NCI-H748 treated with DMSO at 0.1 percent for 48 hours (cell line): ENCODE measurements around the gene CACNA1S.

Source experiments
- DNase-seq: peaks from one replicate; lab custom pipeline; 2025; lab: John Stamatoyannopoulos, UW

The CACNA1S gene

DNA sequence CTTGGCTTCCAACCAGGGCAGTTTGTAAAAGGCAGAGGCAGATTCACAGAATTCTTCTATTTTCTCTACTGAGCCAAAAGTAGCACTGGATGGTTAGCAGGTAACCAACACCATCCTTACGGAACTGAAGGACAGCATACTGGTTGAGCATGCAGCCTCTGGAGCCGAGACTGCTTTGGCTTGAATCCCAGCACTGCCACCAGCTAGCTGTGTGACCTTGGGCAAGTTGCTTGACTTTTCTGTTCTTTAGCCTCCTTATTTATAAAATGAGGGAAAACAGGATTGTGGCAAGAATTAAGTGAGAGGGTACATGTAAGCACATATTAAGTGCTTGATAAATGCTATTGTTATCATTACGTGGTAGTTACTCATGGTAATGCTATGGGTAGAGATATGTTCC, 19.5 kb downstream of the CACNA1S start:
- no peak for DNase-seq

DNA sequence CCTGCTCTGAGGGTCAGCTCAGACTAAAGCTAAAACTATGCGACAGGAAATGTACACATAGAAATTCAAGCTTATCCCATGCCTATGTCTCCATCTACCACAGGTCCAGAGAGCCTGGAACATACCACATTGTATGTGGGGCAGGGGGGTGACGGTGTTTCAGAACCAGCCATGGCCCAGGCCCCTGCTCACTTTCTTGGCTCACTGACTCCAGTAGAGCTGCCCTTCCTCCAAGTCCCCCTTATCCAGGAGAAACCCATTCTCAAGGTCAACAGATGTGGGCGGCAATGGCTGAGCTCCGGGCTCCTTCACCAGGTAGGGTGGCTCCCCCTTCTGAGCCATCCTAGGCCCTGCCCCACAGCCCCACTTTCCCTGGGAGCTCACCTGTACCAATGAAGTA, 21.0 kb downstream of the CACNA1S start:
- no peak for DNase-seq

DNA sequence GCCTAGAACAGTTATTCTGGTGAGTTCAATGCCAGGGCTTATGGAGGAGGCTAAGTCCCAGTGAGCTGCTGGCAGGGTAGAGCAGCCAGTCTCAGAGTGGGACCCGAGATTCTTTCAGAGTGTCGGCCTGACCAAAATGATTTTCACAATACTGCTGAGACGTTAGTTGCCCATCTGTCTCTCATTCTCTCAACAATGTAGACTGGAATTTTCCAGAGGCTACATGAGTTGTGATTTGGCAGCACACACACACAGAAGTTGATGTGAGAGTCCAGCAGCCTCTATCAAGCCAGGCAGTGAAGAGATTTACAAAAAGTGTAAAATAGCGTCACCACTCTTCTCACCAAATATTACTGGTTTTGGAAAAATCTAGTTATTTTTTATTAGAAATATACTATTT, 21.7 kb downstream of the CACNA1S start:
- no peak for DNase-seq

GRCh38 chr1:201089596-201089995, 22.6 kb downstream of the CACNA1S start:
- DNase-seq, result no peak

- no peak for DNase-seq
These were observed 23.2 kb downstream of the CACNA1S start for GRCh38 chr1:201088901-201089525.

DNA sequence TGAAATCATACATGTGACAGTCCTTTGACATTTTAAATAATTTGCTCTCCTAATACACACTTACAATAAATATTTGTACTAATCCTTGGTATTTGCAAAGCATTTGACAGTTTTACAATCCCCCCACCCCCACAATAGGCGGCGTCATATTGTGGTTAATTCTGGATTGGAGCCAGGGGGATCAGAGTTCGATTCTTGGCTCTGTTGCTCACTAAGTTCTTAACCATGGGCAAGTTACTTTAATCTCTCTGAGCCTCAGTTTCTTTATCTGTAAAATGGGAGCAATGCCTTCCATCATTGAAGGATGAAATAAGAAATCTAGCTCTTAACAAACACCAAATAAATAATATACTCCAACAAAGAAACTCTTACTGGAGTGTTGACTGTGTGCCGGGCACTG, 23.8 kb downstream of the CACNA1S start:
- no peak for DNase-seq

GRCh38 chr1:201085902-201086735, 26.1 kb downstream of the CACNA1S start:
- no peak for DNase-seq

DNA sequence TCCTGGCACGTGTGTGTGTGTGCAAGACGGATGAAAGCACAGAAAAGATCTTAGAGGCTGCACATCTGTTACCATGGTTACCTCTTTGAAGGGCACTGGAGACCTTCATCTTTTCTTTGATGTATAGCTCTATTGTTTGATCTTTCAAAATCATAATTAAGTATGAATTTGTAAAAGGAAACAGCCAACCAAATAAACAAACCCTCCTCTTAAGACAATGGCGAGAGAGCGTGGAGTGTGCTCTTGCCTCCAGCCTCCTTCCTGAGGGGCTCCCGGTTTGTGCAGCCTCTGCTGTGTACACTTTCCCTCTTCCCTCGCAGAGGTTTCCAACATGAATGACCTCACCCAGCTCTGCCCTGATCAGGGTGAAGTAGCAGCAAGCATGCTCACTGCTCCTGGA, 27.9 kb downstream of the CACNA1S start:
- DNase-seq, result peak; percentile 17

- DNase-seq, result no peak
These were observed 28.5 kb downstream of the CACNA1S start for GRCh38 chr1:201083741-201084140.

GRCh38 chr1:201080135-201080534, 32.1 kb downstream of the CACNA1S start:
- DNase-seq, result no peak

GRCh38 chr1:201077736-201078135, 34.5 kb downstream of the CACNA1S start:
- DNase-seq, result no peak

DNA sequence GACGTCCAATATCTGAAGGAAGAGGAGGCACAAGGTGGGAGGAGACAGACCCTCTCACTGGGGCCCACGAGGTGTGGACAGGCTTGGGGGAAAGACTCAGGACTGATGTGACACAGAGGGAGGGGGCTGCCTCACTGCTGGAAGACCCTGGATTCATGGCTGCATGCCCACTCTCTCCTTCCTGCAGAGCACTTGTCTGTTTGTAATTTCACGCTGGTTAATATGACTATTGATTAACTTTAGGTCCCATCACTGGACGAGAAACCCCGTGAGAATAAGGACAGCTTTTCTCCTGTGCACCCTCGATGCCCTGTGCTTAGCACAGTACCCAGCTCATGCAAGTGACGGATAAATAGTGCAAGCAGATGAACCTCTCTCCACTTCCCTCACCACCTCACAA, 35.1 kb downstream of the CACNA1S start:
- no peak for DNase-seq

GRCh38 chr1:201076092-201076491, 36.1 kb downstream of the CACNA1S start:
- DNase-seq, result no peak

DNA sequence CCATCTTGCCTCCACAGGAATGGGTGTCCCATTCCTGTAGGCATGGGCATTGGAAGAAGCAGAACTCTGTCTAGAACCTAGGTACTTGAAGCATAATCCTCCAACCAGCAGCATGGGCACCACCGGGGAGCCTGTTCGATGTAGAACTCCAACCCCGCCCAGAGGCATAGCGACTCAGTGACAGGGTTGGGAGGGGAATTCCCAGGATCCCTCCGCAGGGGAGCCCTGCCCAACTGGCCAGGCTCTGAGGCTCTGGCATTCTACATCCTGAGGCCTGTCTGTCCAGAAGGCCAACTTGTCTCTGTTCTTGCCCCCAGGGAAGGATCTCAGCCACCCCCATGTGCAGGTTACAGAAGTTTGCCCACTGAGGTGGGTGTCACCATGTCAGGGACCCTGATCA, 38.2 kb downstream of the CACNA1S start:
- DNase-seq, result no peak

GRCh38 chr1:201072922-201073321, 39.3 kb downstream of the CACNA1S start:
- no peak for DNase-seq

- DNase-seq, result no peak
These were observed 40.1 kb downstream of the CACNA1S start for GRCh38 chr1:201072149-201072548.

DNA sequence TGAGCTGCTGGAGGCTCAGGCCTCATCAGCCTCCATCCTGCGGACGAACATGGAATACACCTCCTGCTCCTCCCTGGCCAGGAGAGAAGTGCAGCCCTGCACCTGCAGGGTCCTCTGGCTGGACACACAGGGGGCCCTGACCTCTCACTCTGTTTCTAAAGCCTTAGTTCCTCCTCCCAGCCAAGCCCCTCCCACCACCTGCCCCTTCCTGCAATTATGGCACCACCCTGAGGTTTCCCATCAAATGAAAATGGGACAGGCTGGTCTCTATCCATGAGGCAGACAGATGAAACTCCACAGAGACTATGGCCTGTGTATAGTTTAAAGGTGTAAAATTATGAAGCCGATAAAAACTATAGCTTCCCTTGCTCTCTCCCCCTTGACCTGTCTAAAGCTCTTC, 42.6 kb downstream of the CACNA1S start:
- DNase-seq, result no peak

DNA sequence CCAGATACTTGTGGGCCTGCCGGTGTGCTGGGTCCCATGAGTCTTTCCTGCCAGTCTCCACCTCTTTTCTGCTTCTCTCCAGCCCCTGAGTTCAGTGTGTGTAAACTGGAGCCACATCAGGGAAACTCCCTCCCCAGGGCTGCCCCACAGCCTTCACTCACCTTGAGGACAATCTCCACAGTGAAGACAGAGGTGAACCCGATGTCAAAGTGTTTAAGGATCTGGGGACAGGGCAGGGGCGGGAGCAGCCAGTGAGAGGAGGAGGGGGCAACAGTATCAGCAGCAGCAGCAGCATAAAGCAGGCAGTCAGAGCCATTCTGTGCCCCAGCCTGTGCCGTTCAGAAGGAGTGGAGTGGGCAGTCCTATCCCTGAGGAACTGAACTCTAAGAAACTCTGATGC, 43.2 kb downstream of the CACNA1S start:
- no peak for DNase-seq

- no peak for DNase-seq
These were observed 45.2 kb downstream of the CACNA1S start for GRCh38 chr1:201066986-201067385.

GRCh38 chr1:201065686-201066085, 46.5 kb downstream of the CACNA1S start:
- DNase-seq, result no peak

- no peak for DNase-seq
These were observed 47.4 kb downstream of the CACNA1S start for GRCh38 chr1:201064806-201065205.

GRCh38 chr1:201063145-201063544, 49.1 kb downstream of the CACNA1S start:
- no peak for DNase-seq

- no peak for DNase-seq
These were observed 49.6 kb downstream of the CACNA1S start for GRCh38 chr1:201062511-201063091.
